Measurements from ENCODE around the gene ACOXL. TPM values are rescaled to one million over a fixed set of nuclear protein-coding genes. Genes with fewer than 3 reads are reported as not detected.

Gene ACOXL
- total RNA-seq, 1 donor from 2014 or later = 0.58 TPM

DNA sequence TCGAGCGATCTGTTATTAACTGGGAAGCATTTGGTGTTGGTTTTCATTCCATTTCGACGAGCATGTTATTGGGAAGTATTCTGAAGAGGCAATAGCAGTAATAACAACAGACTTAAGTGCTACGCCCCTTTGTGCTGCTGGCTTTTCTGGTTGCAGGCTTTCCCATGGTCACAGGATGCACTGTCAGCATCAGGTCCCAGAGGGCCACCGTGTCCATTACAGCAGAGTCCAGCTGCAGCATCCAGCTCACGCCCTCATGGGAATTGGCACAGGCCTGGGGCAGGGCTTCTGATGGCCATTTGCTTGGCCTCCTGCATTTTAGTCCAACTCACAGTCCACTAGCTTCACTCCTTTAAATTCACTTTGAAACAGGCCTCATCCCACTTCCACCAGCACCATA, 432.7 kb downstream of the ACOXL start:
- no peak for DNase-seq (ENCODE audit: low read depth)
- Histone ChIP-seq H3K4me3 (ENCODE audit: low read depth, low read length) (no peak overlapping the region), H3K36me3 (ENCODE audit: control insufficient read depth, insufficient read depth, low read length) (no peaks in the 10 kb centered on the region), H3K27me3 (ENCODE audit: control insufficient read depth, insufficient read depth, low read length) (no peaks in the 10 kb centered on the region)
- TF ChIP-seq, protein P1, sequence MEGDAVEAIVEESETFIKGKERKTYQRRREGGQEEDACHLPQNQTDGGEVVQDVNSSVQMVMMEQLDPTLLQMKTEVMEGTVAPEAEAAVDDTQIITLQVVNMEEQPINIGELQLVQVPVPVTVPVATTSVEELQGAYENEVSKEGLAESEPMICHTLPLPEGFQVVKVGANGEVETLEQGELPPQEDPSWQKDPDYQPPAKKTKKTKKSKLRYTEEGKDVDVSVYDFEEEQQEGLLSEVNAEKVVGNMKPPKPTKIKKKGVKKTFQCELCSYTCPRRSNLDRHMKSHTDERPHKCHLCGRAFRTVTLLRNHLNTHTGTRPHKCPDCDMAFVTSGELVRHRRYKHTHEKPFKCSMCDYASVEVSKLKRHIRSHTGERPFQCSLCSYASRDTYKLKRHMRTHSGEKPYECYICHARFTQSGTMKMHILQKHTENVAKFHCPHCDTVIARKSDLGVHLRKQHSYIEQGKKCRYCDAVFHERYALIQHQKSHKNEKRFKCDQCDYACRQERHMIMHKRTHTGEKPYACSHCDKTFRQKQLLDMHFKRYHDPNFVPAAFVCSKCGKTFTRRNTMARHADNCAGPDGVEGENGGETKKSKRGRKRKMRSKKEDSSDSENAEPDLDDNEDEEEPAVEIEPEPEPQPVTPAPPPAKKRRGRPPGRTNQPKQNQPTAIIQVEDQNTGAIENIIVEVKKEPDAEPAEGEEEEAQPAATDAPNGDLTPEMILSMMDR (IDR thresholded peaks at IDR 0.05; ENCODE audit: insufficient read depth, low read length, poor library complexity, severe bottlenecking) = no peak

DNA sequence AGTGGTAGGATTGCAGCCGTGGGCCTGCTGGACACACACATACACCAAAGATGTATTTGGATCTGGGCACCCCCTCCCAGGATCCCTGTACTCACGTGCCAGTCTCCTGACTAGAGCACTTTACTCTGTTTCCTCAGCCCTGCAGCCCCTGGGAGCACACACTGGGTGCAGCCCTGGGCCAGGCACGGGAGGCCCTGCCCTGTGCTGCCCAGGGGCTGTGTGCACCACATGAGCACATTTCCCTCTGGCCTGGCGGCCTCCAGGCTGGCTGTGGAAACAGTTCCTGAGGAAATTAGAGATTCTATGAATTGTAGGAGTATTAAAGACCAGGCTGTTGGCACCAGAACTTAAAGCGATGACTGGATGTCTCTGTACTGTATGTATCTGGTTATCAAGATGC, 433.7 kb downstream of the ACOXL start:
- Histone ChIP-seq H3K36me3 (ENCODE audit: control insufficient read depth, insufficient read depth, low read length) (no peaks in the 10 kb centered on the region), H3K27me3 (ENCODE audit: control insufficient read depth, insufficient read depth, low read length) (no peaks in the 10 kb centered on the region), H3K4me3 (ENCODE audit: low read depth, low read length) (no peak overlapping the region)
- no peak for DNase-seq (ENCODE audit: low read depth)
- TF ChIP-seq, protein P1 (IDR thresholded peaks at IDR 0.05; ENCODE audit: insufficient read depth, low read length, poor library complexity, severe bottlenecking) = no peak

DNA sequence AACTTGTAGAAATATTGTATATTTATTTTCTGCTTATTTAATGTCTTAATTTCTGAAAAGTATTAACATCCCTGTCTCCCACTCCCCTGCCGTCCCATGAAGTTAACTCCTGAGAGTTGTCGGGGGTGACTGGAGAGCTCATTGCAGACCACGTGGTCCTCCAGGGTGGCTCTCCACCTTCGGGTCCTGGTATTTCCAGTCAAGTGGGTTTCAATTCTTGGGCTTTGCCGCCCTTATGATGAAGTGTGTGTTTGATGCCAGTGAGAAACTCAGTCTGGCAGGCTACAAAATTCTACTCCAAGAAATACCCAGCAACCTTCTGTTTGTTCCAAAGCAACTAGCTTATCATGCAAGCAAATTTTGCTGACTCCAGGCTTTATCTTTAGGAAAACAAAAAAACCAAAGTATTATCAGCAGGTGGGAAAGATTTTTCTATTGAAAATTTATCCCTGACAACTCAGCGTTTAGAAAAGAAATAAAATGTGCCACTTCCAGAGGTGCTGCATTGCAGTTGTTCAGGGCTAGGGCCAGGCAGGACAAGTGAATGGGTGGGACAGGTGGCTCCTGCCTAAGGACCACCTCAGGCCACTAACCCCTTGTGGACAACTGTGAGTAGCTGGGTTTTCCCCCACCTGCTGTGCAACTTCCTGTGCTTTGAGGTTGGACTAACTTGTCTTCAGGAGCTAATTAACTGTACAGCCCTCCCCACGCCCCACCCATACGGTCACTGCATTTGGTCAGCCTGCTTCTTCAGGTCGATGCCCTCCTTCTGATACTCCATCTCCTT, 434.9 kb downstream of the ACOXL start:
- TF ChIP-seq, protein P1 (IDR thresholded peaks at IDR 0.05; ENCODE audit: insufficient read depth, low read length, poor library complexity, severe bottlenecking) = no peak
- no peak overlapping the region for H3K4me3 ChIP-seq (ENCODE audit: low read depth, low read length)
- DNase-seq (ENCODE audit: low read depth) = no peak
- no peaks in the 10 kb centered on the region for H3K27me3 ChIP-seq (ENCODE audit: control insufficient read depth, insufficient read depth, low read length)
- no peaks in the 10 kb centered on the region for H3K36me3 ChIP-seq (ENCODE audit: control insufficient read depth, insufficient read depth, low read length)

DNA sequence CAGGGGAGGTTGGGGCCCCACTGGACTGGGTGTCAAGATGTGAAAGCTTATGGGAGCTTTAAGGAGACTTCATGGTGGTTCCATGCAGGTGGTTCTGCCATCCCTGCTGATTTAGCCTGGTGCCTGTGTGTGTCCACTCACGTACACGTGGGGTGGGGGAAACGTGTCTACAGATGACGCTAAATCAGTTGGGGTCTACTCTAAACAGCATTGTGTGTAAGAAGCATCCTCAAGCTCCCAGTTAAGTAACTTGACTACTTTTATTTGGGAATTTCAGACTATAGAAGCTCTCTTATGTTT, 435.4 kb downstream of the ACOXL start:
- DNase-seq (ENCODE audit: low read depth) = no peak
- no peaks in the 10 kb centered on the region for H3K36me3 ChIP-seq (ENCODE audit: control insufficient read depth, insufficient read depth, low read length)
- H3K4me3 ChIP-seq (ENCODE audit: low read depth, low read length) = no peak overlapping the region
- no peaks in the 10 kb centered on the region for H3K27me3 ChIP-seq (ENCODE audit: control insufficient read depth, insufficient read depth, low read length)
- TF ChIP-seq, protein P1 (IDR thresholded peaks at IDR 0.05; ENCODE audit: insufficient read depth, low read length, poor library complexity, severe bottlenecking) = no peak

Other genes starting within 250 kb of the ACOXL start
- 21.0 and 30.6 TPM in 2 replicates for gene RGPD6, start 155.4 kb upstream of the ACOXL start, total RNA-seq
- gene BUB1, start 54.5 kb upstream of the ACOXL start, total RNA-seq = 10.2 TPM in 2 replicates

Data from kidney epithelial cell (primary cell).